GM10266 (cell line): Measurements from ENCODE around the gene AFF2.

ENCODE experiments used
- DNase-seq: peaks from one replicate; pipeline ENCODE4 v3.0.0; 2012; ENCODE audit errors: extremely low spot score
- CTCF ChIP-seq: IDR thresholded peaks from 2 replicates; pipeline ENCODE4 v1.5.1; 2012; ENCODE audit warnings: mild to moderate bottlenecking, low read depth; ENCODE audit not compliant: control insufficient read depth, insufficient read depth; ENCODE audit errors: missing control alignments

AFF2 gene

GRCh38 chrX:148632444-148632843 lies 132.0 kb downstream of the AFF2 start:
- no peak for DNase-seq

GRCh38 chrX:148633218-148633908 lies 132.9 kb downstream of the AFF2 start:
- no peak for TF ChIP-seq CTCF
- DNase-seq = no peak

More at GRCh38 chrX:148632444-148632843, 132.0 kb downstream of the AFF2 start:
- TF ChIP-seq CTCF = no peak

- TF ChIP-seq CTCF = no peak
- DNase-seq = no peak
These were observed 134.2 kb downstream of the AFF2 start for GRCh38 chrX:148634591-148634990.

- DNase-seq = no peak
These were observed 143.0 kb downstream of the AFF2 start for GRCh38 chrX:148643460-148643859.

DNA sequence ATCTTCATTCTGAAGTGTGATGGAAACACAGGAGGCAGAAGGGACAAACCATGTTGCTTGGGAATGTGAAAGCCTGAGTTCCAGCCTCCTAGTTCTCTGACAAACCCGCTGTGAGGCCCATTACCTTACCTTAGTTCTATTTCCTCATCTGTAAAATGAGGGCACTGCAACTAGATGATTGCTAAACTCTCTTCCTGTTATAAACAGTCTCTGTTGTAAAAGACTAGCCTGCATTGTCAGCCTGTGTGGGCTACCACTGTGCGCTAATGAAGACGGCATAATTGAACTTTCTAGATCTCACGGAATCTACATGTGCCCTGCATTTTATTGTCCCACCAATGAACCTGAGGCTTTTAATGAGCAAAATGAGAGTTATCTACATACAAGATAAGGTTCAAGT lies 147.2 kb downstream of the AFF2 start:
- DNase-seq = no peak
- TF ChIP-seq CTCF = no peak

More at GRCh38 chrX:148643460-148643859, 143.0 kb downstream of the AFF2 start:
- no peak for TF ChIP-seq CTCF

DNA sequence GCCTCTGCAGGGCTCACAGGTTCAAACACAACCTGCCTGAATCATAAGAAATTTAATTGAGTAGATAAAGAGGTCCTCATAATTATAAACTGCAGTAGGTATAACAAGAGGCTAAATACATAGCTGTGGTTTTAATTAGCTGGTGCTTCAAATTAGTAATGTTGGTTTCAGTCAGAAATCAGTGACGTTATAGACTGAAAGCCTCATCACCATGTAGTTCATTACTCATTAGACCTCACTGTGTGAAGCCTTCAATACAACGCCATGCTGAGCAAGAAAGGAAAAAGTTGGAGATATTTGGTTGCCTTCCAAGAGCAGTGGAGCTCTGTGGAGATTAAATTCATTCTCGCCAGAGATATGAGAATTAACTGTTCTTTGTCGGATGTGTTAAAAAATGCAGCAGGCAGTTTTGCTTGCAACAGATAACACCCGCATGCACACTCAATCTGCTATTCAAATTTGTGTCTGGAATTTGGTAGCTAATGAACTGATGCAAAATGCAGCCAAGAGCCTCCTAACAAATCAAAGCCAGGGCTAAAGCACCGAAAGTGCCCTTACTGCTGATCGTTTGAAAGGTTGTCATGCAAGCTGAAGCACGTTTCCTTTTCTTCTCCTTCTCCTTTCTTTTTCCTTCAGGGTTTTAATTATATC lies 148.9 kb downstream of the AFF2 start:
- TF ChIP-seq CTCF = no peak
- no peak for DNase-seq

DNA sequence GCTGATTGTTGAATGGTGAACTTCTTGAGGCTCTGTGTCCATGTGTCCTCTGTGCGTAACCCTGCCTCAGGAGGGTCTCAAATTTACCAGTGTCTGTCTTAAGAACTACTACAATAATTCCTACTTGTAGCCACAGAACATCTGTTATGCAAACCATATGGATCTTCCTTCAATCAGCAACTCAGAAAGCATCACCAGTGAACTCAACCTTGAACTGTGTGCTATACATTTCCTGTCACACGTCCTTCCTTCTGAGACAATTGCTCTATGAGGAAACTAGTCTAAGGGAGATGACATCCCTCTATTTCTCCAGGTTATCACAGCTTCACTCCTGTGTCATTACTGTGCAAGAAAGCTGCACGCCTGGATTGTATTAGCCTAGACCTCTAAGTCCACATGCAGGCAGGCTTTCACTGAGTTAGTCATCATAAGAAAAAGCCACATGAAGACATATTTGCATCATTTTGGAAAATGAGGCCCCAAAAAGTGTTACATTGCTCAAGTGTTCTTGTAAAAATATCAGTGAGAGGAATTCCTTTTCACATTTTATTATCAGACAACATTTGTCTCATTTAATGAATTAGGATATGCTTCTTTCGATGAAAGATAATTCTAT lies 157.8 kb downstream of the AFF2 start:
- no peak for DNase-seq

More for the DNA sequence above, 157.8 kb downstream of the AFF2 start:
- no peak for TF ChIP-seq CTCF
